ENCODE results near the gene SLC38A3.
"Not testable (repeated sequence)": the region's sequence is repeated elsewhere in the genome, so short reads cannot be mapped to it uniquely, and the experiment has no call there.

Gene SLC38A3

DNA sequence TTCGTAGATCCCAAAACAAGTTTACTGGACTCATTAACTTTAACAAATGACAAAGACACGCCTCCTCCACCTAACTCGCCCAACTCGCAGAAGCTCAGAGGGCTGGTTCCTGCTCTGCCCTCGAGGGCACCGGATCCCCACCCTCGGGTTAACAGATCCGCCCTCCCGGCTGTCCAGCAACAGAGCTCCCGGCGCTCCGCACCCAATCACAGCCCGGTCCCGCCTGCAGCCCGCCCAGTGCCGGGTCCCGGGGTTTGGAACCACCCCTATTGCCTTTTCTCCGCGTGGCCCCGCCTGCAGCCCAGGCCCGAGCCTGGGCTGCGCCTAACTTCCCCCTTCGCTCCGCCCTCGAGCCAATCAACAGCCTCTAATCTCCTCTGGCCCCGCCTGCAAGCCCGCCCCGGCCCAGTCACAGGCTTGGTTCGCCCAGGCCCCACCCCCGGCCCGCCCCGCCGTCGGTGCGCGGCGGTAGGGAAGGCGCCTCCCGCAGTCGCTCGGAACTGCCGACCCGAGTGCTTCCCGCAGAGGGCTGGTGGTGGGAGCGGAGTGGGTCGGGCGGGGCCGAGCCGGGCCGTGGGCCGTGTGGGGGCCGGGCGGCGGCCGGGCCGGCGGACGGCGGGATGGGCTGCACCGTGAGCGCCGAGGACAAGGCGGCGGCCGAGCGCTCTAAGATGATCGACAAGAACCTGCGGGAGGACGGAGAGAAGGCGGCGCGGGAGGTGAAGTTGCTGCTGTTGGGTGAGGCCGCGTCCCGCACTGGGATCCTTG is 30.8 kb downstream of the SLC38A3 start, which contains the start of gene GNAI2:
TSS of gene GNAI2 (plus strand) at position 489 of the 768 bp plus-strand sequence. CDS start at position 621, 132 bp downstream.
- peak; percentile 87 to 95 for DNase-seq

DNA sequence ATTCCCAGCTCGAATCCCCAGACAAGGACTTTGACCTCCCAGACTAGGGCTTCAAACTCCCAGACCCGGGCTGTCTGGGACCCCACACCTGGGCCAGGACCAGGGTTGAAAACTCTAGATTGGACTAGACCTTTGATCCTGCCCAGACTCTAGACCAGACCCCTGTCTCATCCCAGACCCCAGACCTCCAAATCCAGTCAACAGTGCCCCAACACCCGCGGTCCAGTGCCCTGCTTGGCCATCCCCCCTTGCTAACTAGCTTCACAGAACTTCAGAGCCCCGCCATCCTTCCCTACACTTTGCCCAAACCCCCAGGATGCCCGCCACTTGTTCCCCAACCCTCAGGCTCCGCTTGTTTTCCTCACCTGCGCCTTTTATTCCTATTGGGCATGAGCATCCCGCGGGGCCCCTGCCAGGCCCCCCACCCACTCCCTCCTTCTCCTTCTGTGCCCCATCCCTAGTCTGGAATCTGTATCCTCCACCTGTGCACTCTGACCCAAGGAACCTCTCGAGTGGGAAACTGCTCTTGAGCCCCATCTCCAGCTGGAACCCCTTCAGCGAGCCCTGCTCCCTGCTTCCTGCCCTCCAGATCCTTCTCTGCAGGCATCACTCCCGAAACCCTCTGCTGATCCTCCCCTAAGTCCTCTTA is 31.5 kb downstream of the SLC38A3 start:
- DNase-seq: no peak

DNA sequence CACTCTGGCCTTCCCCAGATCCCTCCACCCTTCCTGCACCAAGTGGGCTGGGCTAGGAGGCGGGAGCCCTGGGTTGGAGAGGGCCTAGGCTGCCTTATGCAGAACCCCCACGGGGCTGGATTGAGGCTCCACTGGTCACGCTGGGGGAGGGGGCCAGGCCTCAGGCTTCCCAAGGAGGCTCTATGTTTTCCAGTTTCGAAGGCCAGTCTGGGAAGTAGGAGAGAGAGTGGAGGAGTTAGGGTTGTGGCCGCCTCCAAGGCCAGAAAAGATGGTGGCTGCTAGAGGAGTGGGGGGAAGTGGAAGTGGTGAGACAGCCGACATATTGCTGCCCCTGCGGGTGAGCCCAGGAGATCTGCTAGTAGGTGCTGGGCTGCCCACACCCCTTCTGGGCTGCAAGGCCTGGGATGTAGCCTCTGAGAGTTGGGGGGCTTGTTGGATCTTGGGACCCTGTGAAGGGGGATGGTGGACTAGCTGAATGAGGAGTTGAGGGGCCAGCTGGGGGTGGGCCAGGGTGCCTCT is 32.1 kb downstream of the SLC38A3 start:
- DNase-seq: no peak

DNA sequence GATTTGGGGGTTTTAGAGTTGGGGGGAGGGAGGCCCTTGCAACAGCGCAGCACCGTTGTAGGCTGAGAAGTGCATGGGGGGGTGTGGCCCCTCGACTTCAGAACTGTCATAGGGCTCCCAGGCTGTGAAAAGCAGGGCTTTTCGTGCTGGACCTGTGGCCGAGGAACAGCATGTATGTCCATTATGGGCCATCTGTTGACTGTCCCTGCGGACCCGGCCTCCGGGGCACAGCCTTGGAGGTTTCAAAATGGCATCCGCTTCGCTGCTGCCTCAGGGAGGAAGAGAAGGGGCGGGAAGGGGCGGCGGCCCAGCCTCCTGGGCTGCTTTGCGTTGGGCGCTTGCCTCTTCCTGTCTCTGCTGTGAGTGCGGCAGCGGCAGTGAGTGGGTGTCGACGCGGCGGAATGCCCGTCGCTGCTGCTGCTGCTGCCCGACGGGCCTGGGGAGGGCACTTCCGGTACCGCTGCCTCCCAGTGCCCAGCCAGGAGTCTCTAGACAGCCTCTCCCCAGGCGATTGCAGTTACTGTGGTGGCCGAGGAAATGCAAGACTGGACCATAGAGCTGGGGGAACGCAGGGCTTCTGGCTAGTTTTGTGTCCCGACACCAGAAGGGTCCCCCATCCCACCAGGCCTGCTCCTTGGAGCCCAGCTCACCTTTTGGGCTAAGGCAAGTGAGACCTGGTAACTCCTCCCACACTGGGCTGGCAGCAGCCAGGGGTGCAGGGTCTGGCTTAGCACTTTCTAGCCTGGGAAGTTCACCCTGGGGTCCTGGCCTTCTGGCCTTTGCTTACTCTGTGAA is 32.9 kb downstream of the SLC38A3 start:
- no peak for DNase-seq

DNA sequence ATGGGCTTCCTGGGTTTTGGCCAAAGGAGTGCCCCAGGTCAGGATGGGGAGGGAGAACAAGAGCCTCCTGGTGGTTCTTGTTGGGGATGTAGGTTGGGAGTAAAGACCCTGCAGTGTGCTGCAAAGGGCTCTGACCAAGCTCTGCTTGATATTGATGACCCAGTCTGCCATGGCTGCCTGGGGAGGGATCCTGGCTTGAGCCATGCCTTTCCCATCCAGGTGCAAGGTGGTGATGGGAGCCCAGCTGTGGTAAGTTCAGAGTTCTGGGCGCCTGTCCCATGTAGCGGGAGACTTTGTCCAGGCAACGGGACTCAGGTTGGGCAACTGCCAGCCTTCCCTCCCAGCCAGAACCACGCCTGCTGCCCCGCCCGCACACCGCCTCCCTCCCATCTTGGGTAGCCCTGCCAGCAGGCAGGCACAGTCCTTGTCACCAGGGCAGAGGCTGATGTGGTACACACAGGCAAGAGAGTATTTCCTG is 33.5 kb downstream of the SLC38A3 start:
- DNase-seq: peak in 1 of 2 experiments; percentile 31

DNA sequence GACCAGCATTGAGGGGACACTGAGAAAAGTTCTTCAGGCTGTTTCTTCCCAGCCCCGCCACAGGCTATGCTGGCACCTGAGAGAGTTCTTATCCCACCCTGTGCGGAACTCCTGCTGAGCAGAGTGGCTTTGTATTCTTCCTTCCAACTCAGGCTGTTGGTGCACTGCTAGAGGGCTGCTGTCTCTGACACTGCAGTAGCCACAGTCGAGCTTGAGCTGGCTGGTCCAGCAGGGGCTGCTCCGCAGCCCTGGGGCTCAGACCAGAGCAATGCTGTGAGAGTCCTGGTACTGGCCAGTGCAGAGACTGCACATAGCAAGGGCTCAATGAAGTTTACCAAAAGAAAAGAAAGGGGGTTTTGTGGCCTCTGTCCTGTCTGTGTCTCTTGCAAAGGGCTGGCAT is 34.6 kb downstream of the SLC38A3 start:
- no peak for DNase-seq

DNA sequence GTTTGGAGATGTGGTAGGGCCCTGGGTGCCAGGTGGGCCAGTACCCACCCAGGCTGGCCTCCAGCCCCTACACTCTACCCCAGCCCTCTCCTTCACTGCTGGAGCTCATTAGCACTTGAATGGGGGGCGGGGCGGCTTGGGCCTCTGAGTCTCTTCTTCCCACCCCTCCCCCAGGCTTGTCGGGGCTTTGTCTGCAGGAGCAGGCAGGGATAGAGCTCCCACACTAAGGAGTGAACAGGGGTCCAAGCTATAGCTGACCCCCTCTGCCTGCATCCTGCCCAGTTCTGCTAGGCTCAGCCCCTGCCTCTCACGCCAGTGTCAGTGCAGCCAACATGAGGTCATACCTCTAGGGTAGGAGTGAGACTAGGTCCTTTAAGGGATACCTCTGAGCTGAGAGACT is 36.1 kb downstream of the SLC38A3 start:
- DNase-seq: no peak

DNA sequence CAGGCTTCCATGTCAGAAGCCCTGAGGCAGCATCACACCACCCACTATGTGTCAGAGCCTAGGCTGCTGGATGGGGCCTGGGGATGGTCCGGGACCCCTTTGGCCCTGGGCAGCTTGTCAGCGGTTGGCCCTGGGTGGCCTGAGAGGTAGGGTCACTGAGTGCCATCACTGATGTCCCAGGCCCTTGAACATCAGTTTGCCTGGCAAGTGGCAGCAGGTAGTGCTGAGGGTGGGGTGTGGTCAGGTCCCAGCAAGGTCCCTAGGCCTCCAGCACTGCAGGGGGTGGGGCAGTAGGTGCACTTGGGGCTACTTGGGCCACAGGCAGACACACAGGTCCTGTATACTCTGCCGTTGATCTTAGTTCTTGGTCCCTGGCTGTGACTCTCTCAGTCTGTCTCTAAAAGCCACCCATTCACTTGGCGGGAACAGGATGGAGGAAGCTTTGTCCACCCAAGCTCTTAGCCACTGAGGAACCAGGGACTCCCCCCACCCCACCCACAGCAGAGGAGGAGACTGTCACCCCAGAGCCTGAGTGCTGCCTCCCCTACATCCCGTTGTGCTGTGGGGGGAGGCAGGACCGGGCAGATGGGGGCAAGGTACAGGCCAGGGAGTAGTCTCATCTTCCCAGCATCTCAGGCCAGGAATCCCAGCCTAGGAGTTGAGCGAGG is 36.8 kb downstream of the SLC38A3 start:
- no peak for DNase-seq

DNA sequence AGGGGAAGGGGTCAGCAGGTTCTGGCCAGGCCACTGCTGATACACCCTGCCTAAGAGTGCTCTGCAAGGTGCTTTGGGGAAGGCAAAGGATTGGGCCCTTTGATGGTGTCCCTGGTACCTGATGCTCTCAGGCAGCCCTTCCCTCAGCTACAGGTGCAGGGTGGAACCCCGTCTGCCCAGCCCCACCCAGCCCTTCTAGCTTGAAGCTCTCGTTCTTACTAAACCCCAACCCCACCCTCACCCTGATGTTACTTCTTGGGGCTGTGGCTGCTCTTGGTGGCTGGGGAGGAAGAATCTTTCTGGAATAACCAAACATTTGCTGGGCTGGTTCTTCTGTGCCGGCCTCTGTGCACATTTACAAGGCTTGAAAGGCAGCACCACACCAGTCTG is 37.3 kb downstream of the SLC38A3 start:
- DNase-seq: no peak

DNA sequence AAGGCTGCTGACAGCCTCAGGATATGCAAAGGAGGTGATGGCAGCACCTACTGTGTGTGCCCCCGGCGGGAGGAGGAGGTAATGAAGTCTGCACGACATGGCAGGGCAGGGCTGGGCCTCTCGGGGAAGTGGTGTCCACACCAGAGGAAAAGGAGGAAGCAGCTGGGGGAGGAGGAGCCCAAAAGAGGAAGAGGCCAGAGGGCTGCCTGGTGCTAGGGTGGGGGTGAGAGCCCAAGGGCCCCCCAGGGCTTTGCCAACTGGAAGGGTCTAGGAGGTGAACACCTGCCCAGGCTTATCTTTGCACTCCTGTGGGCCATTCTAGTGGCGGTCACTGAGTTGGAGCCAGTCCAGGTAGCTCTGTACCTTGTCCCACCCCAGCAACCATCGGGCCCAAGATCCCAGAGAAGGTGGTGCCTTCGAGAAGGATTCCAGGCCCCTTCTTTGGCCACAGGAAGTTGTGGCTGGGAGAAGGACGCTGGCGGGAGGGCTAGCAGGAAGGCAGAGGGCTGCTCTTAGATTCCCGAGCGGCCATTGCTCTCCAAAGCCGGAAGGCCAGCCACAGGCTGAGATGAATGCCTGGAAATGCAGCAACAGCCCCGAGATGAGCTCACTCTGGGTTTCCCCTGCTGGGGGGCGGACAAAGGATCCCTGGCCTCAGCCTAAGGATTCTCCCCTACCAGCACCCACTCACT is 37.9 kb downstream of the SLC38A3 start:
- DNase-seq: no peak

GRCh38 chr3:50243543-50243895 is 38.4 kb downstream of the SLC38A3 start:
- DNase-seq: no peak

- DNase-seq: not testable (repeated sequence)
Measured at GRCh38 chr3:50244813-50245212, 39.7 kb downstream of the SLC38A3 start.

- no peak for DNase-seq
Measured at GRCh38 chr3:50245251-50245745, 40.2 kb downstream of the SLC38A3 start.

DNA sequence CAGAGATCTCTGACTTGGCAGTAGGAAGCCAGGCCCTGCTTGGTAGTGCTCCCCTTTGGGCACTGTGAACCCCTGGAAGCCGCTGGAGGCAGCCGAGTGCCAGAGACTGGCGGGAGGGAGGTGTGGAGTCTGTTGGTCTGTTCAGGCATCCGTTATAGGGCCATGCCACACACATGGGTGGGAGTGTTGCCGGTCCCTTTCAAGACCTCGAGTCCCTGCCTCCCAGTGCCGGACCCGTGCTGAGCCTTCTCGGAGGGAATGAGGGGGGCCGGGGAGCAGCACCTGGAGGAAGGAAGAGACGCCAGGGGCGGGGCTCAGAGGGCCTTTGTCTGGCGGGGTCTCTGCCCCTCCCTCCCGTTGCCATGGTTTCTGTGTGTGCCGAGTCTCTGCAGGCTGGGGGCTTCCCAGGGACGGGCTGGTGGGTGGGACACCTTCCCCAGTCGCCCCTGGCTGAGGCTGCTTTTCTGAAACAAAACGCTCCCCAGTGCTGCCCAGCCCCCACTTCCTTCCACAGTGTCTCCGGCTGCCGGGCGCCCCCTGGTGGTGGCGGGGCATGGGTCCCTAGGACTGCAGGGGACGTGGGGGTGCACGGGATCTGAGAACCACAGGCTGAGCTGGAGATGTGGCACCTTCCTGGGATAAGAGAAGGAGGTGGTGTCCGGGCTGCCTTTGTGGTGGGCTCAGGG is 40.9 kb downstream of the SLC38A3 start:
- peak; percentile 50 to 61 for DNase-seq

DNA sequence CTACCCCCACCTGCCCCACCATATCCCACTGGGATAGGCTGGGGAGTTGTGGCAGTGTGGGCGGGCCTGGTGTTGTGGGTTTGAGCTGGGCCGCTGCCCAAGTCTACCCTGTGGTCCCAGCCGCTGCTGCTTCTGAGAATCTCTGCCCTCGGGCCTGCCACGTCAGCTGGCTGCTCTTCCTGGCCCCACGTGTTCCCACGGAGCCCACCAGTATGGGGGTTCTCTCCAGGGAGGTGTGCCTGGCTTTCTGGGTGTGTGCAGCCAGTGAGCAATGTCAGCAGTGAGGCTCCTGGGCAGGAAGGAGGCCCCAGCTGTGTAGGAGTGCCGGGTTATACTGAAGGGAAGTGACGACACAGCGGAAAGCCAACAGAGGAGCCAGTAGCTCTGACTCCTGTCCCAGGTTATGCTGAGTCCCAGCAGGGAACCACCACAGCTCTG is 41.5 kb downstream of the SLC38A3 start:
- no peak for DNase-seq

- no peak for DNase-seq
Measured at GRCh38 chr3:50248387-50248786, 43.3 kb downstream of the SLC38A3 start.

DNA sequence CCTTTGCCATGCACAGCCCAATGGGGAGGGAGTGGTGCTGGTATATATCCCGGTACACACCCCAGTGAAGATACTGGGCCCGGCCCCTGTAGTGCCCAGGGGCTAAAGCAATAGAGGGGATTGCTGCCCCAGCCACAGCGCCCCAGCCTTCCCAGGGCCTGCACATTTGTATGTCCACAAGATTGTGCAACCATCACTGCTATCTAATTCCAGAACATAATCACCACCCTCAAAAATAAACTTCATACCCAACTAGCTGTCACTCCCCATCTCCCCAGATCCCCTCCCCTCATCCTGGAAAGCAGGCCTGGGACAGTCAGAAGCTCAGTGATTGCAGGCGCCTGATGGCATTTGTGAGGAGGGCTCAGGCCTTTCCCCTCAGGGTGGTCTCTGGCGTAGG is 44.4 kb downstream of the SLC38A3 start:
- DNase-seq: no peak

DNA sequence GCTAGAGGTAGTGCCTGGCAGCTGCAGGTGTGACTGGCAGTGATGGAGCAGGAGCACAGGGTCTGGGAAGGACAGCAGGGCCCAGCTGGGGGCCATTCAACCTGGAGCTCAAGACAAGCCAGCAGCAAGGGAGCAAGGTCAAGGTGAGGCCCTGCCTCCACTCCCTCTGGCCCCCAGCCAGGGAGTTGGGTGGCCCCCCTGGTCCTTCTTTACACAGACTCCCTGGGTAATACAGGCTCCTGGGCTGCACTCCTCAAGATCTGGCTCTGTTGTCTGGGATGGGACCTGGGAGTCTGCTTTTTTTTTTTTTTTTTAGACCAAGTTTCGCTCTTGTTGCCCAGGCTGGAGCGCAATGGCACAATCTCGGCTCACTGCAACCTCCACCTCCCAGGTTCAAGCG is 45.4 kb downstream of the SLC38A3 start:
- DNase-seq: no peak

DNA sequence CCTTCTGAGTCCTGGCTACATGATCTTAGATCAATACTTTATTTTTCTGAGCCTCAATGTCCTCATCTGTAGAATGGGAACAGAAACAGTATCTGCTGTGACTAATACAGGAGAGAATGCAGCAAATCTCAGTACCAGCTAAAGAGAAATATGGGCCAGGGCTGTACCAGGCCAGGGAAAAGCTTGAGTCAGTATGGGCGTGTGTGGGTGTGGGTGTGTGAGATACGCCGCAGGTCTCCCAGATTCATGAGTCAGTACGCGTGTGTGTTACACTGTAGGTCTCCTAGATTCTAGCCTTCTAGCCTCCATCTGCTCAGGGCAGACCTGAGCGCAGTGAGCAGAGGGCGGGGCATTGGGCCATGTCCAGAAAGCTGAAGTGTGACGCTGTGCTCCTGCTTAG is 46.1 kb downstream of the SLC38A3 start:
- no peak for DNase-seq

- DNase-seq: no peak
Measured at GRCh38 chr3:50254577-50255250, 49.6 kb downstream of the SLC38A3 start.

GRCh38 chr3:50255251-50255615 is 50.2 kb downstream of the SLC38A3 start:
- no peak for DNase-seq

All from NCI-H446 (cell line).